Coronary artery (tissue), 2 donors: ENCODE results near the gene TNFRSF6B.
A peak's percentile ranks its signal among the peaks of the same experiment; 100 is the strongest.

Experiments
- DNase-seq: peaks from one replicate; pipeline ENCODE4 v3.0.0-alpha.2; 2017; ENCODE audit warnings: low spot score
- H3K27ac ChIP-seq, 2 donors: fragments of 200-600 bp; sonication (generic); one replicate each; pipeline ENCODE4 v1.5.1; 2016 to 2019
- H3K4me3 ChIP-seq: fragments of 200-600 bp; sonication (generic); 2 replicates; pipeline ENCODE4 v1.5.1; 2016; ENCODE audit warnings: mild to moderate bottlenecking, moderate library complexity
- TF ChIP-seq, protein P1 (sequence below): fragments of 200-600 bp; sonication (generic); IDR thresholded peaks from one replicate; pipeline ENCODE4 v1.5.1; 2019; ENCODE audit warnings: antibody characterized with exemption

TNFRSF6B gene

DNA sequence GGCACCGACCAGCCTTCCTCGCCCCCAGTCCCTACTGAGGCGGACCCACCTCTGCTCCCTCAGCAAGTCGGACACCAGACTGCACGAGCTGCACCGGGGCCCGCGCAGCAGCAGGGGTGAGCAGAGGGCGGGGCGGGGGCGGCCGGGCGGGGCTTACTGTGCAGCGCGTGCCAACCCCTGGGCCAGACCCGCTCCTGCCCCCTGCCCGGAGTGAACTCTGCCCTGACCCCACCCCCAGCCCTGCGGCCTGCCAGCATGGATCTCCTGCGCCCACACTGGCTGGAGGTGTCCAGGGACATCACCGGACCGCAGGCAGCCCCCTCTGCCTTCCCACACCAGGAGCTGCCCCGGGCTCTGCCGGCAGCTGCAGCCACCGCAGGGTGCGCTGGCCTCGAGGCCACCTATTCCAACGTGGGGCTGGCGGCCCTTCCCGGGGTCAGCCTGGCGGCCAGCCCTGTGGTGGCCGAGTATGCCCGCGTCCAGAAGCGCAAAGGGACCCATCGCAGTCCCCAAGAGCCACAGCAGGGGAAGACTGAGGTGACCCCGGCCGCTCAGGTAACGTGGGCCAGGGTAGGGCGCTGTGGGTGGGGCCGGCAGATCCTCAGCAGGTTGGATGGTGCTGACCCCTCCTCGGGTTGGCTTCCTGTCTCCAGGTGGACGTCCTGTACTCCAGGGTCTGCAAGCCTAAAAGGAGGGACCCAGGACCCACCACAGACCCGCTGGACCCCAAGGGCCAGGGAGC, 41.7 kb downstream of the TNFRSF6B start:
- H3K27ac ChIP-seq, result peak overlapping the region; percentile 83 to 93
- peak; percentile 78 for DNase-seq
- H3K4me3 ChIP-seq, result peak overlapping the region; percentile 78
- TF ChIP-seq, protein P1, sequence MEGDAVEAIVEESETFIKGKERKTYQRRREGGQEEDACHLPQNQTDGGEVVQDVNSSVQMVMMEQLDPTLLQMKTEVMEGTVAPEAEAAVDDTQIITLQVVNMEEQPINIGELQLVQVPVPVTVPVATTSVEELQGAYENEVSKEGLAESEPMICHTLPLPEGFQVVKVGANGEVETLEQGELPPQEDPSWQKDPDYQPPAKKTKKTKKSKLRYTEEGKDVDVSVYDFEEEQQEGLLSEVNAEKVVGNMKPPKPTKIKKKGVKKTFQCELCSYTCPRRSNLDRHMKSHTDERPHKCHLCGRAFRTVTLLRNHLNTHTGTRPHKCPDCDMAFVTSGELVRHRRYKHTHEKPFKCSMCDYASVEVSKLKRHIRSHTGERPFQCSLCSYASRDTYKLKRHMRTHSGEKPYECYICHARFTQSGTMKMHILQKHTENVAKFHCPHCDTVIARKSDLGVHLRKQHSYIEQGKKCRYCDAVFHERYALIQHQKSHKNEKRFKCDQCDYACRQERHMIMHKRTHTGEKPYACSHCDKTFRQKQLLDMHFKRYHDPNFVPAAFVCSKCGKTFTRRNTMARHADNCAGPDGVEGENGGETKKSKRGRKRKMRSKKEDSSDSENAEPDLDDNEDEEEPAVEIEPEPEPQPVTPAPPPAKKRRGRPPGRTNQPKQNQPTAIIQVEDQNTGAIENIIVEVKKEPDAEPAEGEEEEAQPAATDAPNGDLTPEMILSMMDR, result no peak

DNA sequence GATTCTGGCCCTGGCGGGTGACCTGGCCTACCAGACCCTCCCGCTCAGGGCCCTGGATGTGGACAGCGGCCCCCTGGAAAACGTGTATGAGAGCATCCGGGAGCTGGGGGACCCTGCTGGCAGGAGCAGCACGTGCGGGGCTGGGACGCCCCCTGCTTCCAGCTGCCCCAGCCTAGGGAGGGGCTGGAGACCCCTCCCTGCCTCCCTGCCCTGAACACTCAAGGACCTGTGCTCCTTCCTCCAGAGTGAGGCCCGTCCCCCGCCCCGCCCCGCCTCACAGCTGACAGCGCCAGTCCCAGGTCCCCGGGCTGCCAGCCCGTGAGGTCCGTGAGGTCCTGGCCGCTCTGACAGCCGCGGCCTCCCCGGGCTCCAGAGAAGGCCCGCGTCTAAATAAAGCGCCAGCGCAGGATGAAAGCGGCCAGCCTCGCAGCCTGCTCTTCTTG, 42.3 kb downstream of the TNFRSF6B start:
- TF ChIP-seq, protein P1, result no peak
- Histone ChIP-seq H3K4me3 (peak overlapping the region; percentile 78), H3K27ac (peak overlapping the region; percentile 83 to 93)
- DNase-seq, result no peak

DNA sequence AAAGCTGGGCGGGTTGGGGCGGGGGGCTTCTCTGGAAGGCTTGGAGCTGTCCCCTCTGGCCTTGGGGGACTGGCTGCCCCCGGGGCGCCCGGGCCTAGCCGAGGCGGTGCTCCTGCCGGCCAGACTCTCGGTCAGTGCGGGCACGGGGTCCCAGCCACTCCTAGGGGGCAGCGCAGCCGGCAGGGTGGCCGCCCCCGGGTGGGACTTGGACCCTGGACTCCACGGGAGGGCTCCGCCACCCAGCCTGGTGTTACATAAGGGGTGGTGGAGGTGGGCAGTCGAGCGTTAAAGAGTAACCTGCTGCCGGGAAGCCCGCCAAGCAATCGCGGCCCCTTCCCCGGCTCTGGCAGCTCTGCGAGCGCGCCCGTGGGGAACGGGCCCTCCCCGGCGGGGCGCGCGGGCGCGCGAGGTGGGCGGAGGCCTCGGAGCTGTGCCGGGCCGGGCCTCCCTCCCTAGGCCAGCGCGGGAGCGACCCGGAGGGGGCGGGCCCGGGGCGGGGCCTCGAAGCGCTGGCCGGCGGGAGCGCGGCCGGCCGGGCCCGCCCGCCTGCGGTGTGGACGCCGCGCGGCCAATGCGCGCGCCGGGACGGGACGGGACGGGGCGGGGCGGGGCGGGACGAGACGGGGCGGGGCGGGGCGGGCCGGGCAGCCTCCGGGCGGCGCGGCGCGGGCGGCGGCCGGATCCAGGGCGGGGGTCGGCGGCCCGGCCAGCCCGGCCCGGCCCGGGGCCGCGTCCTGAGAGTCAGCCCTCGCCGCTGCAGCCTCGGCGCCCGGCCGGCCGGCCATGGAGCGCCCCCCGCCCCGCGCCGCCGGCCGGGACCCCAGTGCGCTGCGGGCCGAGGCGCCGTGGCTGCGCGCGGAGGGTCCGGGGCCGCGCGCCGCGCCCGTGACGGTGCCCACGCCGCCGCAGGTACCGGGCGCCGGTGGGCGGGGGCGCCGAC, 42.9 kb downstream of the TNFRSF6B start, which contains the start of gene SLC2A4RG:
Gene SLC2A4RG, plus strand, starts transcription at position 647 of the 940 bp plus-strand sequence. Its CDS starts 137 bp downstream, at position 784.
- peak; percentile 83 for DNase-seq
- H3K27ac ChIP-seq, result peak within 1 kb of the TSS; percentile 83 to 93
- TF ChIP-seq, protein P1, result no peak
- peak within 1 kb of the TSS; percentile 78 for H3K4me3 ChIP-seq

DNA sequence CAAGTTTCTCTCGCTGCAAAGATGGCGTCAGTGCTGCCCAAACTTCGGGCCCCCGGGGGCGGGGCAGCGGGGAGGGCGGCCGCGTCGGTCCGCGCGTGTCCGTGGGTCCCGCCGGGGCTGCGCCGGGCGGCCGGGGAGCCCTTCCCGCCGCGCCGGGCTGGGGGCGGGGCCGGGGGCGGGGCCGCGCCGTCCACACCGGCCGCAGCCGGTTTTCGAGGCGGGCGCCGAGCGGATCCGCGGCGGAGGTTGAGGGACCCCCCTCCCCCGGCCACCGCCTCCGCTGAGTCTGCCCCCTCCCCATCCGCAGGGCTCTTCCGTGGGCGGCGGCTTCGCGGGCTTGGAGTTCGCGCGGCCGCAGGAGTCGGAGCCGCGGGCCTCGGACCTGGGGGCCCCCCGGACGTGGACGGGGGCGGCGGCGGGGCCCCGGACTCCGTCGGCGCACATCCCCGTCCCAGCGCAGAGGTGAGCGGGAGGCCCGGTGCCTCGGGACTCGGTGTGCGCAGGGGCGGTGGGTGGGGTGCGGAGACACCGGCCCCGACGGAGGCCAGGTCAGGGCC, 43.7 kb downstream of the TNFRSF6B start:
- peak; percentile 74 for DNase-seq
- Histone ChIP-seq H3K27ac (peak overlapping the region; percentile 82 to 93), H3K4me3 (peak overlapping the region; percentile 78)
- TF ChIP-seq, protein P1, result no peak

DNA sequence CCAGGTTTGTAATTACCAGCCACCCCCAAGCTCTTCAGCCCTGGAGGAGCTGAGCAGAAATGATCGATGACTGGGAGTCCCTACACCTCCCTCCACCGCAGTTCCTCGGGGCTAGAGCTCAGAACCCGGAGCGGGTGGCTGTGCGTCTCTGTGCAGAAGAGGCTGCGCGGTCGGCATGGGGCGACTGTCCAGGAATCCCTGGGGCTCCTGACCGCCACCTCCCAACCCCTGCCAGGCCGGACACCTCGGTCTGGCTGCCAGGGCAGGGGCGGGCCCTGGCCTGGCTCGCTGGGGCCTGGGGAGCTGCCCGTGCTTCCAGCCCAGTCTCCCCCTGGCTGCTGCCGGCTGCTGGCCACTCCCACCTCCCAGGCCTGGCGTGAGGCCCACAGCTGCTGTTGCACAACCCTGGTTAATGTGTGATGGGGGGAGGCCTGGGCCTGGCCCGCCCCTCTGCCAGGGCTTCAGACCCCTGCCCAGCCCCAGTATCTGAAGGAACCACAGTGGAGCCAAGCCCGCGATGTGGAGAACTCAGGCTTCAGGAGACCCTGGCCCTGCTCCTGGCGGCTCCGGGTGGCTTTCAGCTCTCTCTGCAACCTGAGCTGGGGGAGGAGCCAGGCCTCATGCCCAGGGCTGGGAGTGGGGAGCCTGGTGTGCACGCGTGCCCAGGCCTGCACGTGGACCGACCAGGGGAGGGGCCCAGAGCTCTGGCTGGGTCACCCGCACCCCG, 44.3 kb downstream of the TNFRSF6B start:
- Histone ChIP-seq H3K4me3 (peak overlapping the region; percentile 78), H3K27ac (peak overlapping the region; percentile 82 to 93)
- TF ChIP-seq, protein P1, result no peak
- peak; percentile 95 for DNase-seq

DNA sequence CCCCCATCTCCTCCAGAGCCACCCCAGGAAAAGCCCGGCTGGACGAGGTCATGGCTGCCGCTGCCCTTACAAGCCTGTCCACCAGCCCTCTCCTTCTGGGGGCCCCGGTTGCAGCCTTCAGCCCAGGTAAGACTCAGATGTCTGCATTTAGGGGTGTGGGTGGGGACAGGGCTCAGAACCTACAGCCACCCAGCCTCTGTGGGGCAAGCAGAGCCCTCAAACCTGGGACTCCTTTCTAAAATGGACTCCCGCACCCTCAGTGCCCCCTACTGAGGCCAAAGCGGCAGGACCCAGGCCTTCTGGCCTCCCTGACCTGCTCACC, 44.9 kb downstream of the TNFRSF6B start:
- peak overlapping the region; percentile 82 to 93 for H3K27ac ChIP-seq
- peak overlapping the region; percentile 78 for H3K4me3 ChIP-seq
- TF ChIP-seq, protein P1, result no peak
- DNase-seq, result no peak
